Keratinocyte (primary cell): Measurements from ENCODE around the gene MYOD1.

Experiments used
- EZH2 ChIP-seq: IDR thresholded peaks from one replicate; pipeline ENCODE4 v1.6.1; 2012; ENCODE audit warnings: inconsistent platforms, mild to moderate bottlenecking, low read length, moderate library complexity
- TF ChIP-seq, protein P1 (sequence below), 3 experiments: IDR thresholded peaks in 1 of 3; conservative IDR thresholded peaks in 1 of 3; optimal IDR thresholded peaks in 1 of 3; 2 replicates in 2 of 3; 3 replicates in 1 of 3; pipeline versions ENCODE3 to v1.5.1; 2011; ENCODE audit warnings: low read length in 3 of 3, mild to moderate bottlenecking in 3 of 3, moderate library complexity in 2 of 3, control low read depth in 1 of 3, inconsistent platforms in 1 of 3; ENCODE audit not compliant: insufficient read depth in 2 of 3; ENCODE audit errors: extremely low read depth in 1 of 3

GRCh38 chr11:17730137-17730536 is 10.8 kb downstream of the MYOD1 start:
- no peak for TF ChIP-seq EZH2
- TF ChIP-seq, protein P1, sequence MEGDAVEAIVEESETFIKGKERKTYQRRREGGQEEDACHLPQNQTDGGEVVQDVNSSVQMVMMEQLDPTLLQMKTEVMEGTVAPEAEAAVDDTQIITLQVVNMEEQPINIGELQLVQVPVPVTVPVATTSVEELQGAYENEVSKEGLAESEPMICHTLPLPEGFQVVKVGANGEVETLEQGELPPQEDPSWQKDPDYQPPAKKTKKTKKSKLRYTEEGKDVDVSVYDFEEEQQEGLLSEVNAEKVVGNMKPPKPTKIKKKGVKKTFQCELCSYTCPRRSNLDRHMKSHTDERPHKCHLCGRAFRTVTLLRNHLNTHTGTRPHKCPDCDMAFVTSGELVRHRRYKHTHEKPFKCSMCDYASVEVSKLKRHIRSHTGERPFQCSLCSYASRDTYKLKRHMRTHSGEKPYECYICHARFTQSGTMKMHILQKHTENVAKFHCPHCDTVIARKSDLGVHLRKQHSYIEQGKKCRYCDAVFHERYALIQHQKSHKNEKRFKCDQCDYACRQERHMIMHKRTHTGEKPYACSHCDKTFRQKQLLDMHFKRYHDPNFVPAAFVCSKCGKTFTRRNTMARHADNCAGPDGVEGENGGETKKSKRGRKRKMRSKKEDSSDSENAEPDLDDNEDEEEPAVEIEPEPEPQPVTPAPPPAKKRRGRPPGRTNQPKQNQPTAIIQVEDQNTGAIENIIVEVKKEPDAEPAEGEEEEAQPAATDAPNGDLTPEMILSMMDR (optimal IDR thresholded peaks at IDR 0.05 in 1 of 3, IDR thresholded peaks at IDR 0.05 in 1 of 3, conservative IDR thresholded peaks at IDR 0.05 in 1 of 3; ENCODE audit: extremely low read depth in 1 of 3, insufficient read depth in 2 of 3, low read length in 3 of 3) = no peak
